AG04449 (cell line): ENCODE data around the gene ENTPD2.
A peak's percentile ranks its signal among the peaks of the same experiment; 100 is the strongest.

ENCODE experiments used
- CTCF ChIA-PET: fragments of 350-600 bp; formaldehyde crosslinking; extraction: SDS; loops from one replicate; lab custom pipeline; 2021; ENCODE audit warnings: antibody characterized with exemption; lab: Yijun Ruan, JAX
- POLR2A ChIA-PET: fragments of 400-600, 350-600 bp; formaldehyde crosslinking; extraction: SDS; loops from one replicate; lab custom pipeline; 2020; ENCODE audit warnings: antibody characterized with exemption, inconsistent platforms; lab: Yijun Ruan, JAX
- DNase-seq: peaks from one replicate; pipeline ENCODE4 v3.0.0-alpha.2; 2010; ENCODE audit warnings: low read depth, low spot score
- H3K4me3 ChIP-seq: 2 replicates; pipeline ENCODE4 v1.5.1; 2011; ENCODE audit warnings: low read depth, mild to moderate bottlenecking, control low read depth, low read length
- TF ChIP-seq, protein P1 (sequence below): IDR thresholded peaks from one replicate; pipeline ENCODE4 v1.5.1; 2011; ENCODE audit warnings: mild to moderate bottlenecking, moderate library complexity, low read length, control low read depth, inconsistent platforms; ENCODE audit not compliant: insufficient read depth; ENCODE audit errors: missing control alignments

ENTPD2 gene

DNA sequence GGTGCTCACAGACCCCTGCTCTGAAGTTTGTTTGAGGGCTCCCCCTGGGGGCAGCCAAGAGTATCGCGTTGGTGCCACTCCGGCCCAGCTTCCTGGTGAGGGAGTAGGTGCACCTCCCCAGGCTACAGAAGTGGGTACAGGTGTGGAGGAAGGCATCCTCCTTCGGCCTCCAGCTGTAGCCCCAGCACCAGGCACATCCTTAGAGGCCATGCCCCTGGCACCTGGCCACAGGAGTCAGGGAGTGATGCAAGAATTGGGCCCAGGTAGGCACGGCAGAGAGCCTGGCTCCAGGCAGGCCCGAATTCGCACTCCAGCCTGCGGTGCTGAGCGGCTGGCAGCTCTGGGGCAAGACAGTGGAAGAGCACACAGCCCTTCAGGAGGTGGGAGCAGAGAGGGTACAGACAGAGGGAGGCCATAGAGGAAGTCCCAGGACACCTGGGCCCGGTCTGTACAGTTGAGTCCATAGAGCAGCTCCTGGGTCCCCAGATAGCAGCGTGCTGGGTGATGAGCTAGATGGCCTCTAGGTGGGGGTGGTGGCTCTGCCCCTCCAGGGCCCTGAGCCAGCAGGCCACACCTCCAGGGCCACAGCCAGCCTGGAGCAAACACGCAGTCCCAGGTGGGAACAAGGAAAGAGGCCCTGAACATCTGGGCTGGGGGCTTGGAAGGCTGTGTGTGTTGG lies 14.1 kb upstream of the ENTPD2 start:
- TF ChIP-seq, protein P1, sequence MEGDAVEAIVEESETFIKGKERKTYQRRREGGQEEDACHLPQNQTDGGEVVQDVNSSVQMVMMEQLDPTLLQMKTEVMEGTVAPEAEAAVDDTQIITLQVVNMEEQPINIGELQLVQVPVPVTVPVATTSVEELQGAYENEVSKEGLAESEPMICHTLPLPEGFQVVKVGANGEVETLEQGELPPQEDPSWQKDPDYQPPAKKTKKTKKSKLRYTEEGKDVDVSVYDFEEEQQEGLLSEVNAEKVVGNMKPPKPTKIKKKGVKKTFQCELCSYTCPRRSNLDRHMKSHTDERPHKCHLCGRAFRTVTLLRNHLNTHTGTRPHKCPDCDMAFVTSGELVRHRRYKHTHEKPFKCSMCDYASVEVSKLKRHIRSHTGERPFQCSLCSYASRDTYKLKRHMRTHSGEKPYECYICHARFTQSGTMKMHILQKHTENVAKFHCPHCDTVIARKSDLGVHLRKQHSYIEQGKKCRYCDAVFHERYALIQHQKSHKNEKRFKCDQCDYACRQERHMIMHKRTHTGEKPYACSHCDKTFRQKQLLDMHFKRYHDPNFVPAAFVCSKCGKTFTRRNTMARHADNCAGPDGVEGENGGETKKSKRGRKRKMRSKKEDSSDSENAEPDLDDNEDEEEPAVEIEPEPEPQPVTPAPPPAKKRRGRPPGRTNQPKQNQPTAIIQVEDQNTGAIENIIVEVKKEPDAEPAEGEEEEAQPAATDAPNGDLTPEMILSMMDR = peak; percentile 91
- ChIA-PET POLR2A (interaction anchor here (1.1 to 1.5 kb wide), 2 partner anchors 9 to 15 kb away, joined by 3 read pairs; no protein-coding TSS in a partner anchor), CTCF (interaction anchor here (0.8 to 21.0 kb wide), 12 partner anchors 9 to 306 kb away, joined by 3 to 364 read pairs (median 12); partner anchors contain the start of genes ABCA2, ENTPD2, FUT7 and MAN1B1)
- no peak overlapping the region for H3K4me3 ChIP-seq
- no peak for DNase-seq

DNA sequence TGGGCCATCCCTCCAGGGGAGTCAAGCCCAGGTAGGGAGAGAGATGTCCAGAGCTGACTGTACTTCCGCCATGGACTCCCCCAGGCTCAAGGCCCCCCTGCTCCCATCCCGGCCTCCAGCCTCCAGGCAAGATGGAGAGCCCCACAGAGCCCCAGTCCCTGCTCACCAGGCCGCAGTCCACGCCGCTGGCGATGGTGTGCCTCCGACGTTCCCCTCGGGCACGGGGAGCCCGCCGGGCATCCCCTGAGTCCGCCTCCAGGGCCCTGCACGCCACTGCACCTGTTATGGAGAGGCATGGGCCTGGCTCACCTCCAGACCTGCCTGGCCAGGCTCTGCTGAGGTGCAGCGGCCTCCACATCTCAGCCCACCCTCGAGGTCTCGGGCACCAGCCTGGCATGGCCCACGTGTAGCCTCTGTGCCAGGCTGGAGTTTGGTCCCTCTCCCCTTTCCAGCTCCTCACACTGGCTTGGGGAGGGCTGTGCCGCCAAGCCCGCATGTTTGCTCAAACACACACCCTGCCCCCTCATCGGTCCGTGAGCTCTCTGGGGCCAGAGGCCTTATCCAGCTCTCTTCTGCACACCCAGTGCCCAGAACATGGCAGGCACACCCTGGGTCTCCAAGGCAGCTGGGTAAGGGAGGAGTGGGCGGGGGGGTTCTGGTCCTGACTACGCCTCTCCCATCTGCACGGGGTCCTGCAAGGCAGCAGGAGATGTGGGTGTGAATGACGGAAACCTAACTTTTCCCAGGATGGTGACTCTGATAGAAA lies 12.4 kb upstream of the ENTPD2 start:
- DNase-seq = no peak
- ChIA-PET CTCF (interaction anchor here (0.6 to 21.0 kb wide), 11 partner anchors 7 to 279 kb away, joined by 3 to 364 read pairs (median 18); partner anchors contain the start of genes ABCA2, ENTPD2, FUT7 and MAN1B1), POLR2A (no interaction called here)
- no peak overlapping the region for H3K4me3 ChIP-seq
- TF ChIP-seq, protein P1 = no peak

DNA sequence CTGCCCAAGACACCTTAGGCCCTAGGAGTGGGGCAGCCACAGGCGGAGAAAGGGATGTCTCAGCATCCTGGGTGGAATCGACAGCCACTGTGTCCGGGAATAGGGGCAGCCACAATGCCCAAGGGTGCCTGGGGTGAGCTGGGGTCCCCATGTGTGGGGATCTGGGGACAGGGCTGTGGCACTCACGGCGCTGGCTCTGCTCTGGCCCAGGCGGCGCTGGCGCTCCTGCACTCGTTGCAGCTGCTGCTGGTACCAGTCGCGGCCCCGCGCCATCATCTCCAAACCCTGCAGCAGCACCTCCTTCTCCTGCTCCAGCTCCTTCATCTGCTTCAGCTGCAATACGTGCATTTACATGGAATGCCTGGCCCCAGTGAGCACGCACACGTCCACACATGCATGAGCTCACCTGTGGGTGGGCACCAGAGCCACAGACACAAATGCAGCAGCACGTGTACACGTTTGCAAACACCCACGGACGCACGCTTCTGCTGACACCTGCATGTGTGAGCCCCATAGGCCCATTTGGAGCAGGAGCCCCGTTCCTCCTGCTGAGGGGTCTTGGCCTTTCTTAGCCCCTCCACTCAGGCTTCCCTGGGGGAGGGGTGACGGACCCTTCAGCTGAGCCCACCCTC lies 11.6 kb upstream of the ENTPD2 start:
- TF ChIP-seq, protein P1 = no peak
- CTCF ChIA-PET = interaction anchor here (1.0 to 21.0 kb wide), 10 partner anchors 6 to 278 kb away, joined by 3 to 364 read pairs (median 34); partner anchors contain the start of genes ABCA2, ENTPD2, FUT7 and MAN1B1
- POLR2A ChIA-PET = no interaction called here
- DNase-seq = no peak
- H3K4me3 ChIP-seq = no peak overlapping the region

DNA sequence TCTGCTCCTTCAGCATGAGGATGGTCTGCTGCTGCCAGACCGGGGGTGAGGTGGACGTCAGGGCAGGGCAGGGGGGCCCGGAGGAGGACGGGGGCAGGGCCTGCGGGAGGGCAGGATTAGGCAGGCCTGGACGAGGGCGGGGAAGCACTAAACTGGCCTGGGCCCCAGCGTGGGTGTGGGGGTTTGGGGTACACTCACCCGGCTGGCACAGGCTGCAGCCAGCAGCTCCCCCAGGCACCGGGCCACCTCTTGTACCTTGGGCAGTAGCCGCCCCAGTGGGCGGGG lies 11.0 kb upstream of the ENTPD2 start:
- TF ChIP-seq, protein P1 = no peak
- ChIA-PET POLR2A (no interaction called here), CTCF (interaction anchor here (1.2 to 21.0 kb wide), 16 partner anchors 8 to 287 kb away, joined by 3 to 364 read pairs (median 6); partner anchors contain the start of genes ABCA2, ENTPD2, FUT7 and MAN1B1)
- DNase-seq = no peak
- H3K4me3 ChIP-seq = no peak overlapping the region

DNA sequence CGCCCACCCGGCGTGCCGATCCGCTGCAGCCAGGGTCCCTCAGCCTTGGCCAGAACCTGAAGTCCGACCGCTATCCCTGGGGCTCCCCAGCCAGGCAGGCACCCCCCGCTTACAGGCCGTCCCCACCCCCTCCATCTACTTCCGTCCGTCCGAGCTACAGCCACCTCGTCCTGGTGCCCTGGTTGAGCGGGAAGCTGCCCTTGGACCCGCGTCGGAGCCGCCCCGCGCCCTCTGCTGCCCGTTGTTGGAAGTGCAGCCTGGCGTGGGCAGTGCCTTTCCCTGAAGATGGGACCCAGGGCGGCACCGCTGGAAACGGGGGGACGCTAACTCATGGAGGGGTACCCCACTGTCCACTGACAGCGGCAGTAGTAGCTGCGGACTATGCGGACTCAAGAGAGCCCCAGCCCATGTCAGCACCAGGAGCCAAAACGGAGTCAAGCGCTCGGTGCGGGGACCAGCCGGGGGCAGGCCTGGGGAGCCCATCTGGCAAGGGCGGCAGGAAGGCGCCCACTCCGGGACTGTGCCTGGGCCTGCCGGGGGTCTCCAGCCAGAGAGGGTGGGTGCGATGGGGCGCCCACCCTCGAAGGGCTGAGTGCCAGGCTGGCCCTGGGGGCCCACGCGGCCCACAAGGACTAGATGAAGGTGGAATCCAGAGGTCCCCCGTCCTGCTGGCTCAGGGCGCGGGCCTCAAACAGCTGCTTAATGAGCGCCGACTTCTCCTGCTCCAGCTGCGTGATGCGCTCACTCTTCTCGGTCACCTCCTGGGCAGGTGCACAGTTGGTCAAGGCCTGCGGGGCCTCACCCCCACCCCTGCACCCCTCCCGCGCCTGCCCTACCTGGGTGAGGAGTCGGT lies 10.4 kb upstream of the ENTPD2 start:
- TF ChIP-seq, protein P1 = peak; percentile 98
- ChIA-PET POLR2A (interaction anchor here (0.6 kb wide), 1 partner anchor 141 kb away, joined by 4 read pairs; the partner anchor contains the start of gene TMEM203), CTCF (interaction anchor here (0.7 to 21.0 kb wide), 21 partner anchors 8 to 286 kb away, joined by 3 to 364 read pairs (median 4); partner anchors contain the start of genes ABCA2, ENTPD2, FUT7 and MAN1B1)
- no peak overlapping the region for H3K4me3 ChIP-seq
- no peak for DNase-seq
